Measurements from ENCODE around the gene CRACDL.

CRACDL gene, protein sequence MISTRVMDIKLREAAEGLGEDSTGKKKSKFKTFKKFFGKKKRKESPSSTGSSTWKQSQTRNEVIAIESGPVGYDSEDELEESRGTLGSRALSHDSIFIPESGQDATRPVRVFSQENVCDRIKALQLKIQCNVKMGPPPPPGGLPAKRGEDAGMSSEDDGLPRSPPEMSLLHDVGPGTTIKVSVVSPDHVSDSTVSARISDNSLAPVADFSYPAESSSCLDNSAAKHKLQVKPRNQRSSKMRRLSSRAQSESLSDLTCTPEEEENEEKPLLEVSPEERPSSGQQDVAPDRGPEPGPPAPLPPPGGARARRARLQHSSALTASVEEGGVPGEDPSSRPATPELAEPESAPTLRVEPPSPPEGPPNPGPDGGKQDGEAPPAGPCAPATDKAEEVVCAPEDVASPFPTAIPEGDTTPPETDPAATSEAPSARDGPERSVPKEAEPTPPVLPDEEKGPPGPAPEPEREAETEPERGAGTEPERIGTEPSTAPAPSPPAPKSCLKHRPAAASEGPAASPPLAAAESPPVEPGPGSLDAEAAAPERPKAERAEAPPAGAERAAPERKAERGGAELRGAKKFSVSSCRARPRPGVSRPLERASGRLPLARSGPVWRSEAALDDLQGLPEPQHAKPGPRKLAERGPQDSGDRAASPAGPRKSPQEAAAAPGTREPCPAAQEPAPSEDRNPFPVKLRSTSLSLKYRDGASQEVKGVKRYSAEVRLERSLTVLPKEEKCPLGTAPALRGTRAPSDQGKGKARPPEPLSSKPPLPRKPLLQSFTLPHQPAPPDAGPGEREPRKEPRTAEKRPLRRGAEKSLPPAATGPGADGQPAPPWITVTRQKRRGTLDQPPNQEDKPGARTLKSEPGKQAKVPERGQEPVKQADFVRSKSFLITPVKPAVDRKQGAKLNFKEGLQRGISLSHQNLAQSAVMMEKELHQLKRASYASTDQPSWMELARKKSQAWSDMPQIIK

DNA sequence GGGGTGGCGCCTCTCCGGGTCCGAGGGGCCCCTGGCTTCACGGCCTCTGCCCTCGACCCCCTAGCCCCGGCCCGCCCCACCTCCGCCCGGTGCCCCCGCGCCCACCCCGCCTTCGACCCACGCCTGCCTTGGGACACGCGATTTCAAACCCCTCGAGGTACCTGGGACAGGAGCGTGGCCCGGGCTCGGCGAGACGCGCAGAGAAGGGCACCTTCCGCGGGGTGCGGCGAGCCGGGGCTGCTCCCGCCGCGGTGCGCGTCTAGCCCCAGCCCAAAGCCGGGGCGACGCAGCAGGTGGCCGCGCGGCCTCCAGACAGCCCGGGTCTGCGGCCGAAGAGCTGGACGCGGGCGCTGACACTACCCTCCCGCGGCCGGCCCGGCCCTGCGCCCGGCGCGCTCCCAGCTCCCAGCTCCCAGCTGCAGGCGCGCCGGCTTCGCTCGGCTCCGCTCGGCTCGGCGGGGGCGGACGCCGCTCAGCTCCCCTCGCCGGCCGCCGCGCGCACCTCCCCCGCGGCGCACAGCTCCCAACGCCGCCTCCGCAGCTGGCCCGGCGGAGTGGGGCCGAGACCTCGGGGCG is at the start of gene CRACDL:
TSS of gene CRACDL (minus strand) at position 449 of the 576 bp plus-strand sequence. CDS start 89,425 bp downstream, outside the sequence.
- DNase-seq (ENCODE audit: low read depth), result no peak

DNA sequence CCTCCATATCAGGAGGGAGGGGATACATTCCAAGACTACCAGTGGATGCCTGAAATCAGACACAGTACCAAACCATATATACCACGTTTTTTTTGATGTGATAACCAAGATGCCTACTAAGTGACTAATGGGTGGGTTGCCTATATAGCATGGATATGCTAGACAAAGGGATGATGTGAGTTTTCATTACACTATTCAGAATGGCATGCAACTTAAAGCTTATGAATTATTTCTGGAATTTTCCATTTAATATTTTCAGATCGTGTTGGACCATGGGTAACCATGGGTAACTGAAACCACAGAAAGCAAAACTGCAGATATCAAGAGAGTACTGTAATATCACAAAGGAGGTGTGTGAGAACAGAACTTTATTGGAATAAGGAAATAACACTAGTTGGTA is 39.6 kb upstream of the CRACDL start:
- no peak for DNase-seq (ENCODE audit: low read depth)

DNA sequence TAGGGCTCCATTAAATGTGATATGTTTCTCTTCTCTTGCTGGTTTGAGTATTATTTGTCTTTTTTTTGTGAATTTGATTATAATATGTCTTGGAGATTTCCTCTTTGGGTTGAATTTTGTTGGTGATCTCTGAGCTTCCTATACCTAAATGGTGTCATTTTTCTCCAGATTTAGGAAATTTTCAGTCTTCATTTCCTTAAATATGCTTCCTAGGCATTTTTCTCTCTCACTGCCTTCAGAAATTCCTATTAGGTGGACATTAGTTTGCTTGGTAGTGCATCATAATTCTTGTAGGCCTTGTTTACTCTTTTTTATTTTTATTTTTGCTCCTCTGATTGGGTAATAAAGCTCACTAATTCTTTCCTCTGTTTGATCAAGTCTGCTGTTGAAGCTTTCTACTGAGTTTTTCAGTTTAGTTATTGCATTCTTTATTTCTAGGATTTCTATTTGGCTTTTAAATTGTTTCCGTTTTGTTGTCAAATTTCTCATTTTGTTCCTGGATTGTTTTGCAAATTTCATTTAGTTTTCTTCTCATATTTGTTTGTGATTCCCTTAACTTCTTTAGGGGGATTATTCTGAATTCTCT is 36.6 kb upstream of the CRACDL start:
- DNase-seq (ENCODE audit: low read depth), result no peak

DNA sequence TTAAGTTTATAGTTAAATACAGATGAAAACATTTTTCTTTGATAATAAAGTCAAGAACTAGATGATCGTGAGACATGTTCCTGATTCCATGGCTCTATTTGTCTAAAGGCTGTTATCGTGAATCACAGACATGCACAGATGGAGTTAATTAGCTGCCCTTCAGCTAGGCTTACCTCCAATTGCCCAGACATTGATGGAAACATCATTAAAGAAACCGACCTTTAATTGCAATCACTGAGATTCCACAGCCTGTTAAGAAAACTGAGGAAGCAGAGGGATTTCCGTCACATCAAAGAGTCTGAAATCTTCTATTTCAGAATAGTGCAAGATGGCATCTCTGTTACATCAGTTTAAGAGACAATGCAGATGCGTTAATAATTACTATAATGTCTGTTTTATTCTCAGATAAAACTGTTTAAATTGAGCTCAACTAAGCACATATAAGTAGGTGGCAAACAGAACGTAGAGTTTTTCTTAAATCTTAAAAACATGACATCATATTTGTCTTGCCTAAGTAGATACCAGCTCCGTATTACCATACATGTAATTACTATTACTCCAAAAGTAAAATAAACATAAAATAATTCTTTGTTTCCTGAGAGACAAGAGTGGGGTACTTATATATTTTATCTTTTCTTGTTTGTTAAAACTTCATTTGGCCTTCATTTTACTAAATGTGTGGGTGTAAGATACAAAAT is 23.9 kb upstream of the CRACDL start:
- DNase-seq (ENCODE audit: low read depth), result peak; percentile 7

DNA sequence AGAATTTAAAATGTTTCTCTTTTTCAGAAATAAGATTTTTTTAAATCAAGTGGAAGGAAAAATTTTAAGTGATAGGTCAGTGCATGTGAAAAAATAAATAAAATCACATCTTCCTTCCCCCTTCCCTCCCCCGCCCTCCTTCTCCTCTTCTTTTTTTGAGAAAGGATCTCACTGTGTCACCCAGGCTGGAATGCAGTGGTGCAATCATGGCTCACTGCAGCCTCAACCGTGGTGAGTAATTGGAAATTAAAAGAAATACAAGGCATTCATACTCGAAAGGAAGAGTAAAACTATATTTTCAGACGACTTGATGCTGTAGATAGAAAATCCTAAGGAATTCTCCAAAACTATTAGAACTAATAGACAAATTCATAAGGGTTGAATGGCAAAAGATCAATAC is 16.9 kb upstream of the CRACDL start:
- peak; percentile 24 for DNase-seq (ENCODE audit: low read depth)

DNA sequence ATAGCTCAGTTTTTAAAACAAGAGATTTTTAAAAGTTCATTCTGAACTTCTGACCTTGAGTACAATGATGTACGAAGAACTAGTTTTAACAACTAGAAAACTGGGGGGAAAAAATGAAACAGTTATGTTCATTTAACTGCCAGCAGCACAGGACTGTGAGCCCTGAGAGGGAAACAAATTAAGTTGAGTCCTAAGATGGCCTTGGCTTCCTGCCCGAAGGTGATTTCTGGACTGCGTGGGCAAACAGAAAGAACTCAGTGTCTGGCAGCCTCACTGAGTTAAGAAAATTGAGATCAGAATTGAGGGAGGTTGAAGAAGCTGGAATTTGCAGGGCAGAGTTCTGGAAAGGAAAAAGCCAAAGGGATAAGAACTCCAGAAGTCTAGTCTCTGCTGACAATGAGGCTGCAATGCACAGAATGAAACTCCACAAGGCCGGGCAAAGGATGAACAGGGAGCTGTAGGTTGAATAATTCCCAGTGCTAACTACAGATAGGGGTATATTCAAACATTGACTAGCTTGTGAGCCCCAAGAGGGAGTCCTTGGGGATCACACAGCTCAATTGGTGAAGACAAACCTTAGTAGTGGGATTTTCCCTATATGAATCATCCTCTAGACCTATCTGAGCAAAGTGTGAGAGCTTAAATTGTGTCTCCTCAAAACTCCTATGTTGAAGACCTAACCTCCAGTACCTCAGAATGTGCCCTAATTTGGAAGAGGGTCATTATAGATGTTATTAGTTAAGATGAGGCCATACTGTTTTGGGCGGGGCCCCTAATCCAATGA is 13.1 kb upstream of the CRACDL start:
- DNase-seq (ENCODE audit: low read depth), result no peak

DNA sequence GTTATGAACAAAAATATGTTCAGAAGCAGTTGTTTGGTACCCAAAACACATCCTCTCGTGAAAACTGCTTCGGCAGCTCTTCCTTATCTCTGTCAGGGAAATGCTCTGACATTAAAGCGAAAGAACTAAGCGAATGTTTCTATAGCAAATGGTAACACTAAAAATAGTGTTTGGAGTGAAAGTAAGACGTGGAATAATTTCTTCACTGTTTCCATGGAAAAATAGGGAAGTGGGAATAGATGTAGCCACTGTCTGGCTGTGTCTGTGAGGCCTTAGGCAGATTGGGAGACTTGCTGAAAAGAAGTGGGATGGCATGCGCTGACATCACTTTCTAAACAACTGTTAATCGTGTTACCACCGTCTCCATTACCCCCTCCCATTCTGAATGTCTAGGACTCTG is 11.5 kb upstream of the CRACDL start:
- no peak for DNase-seq (ENCODE audit: low read depth)

DNA sequence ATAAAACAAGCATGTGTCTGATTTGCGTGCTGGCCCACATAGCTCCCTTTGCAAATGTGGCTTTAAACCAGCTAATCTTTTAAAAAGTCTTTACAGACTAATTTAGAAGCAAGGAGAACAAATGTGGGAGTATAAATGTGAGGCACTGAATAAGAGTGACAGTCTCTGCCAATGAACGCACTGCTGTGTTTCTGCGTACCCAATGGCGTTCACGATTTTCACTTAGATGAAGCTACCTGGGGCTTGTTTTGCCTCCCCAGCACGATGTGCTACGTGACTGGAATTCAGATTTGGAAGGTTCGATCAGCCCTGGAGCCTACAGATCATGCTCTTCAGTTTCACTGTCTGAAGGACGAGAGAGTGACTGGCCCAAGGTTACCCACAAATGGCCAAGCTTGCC is 10.8 kb upstream of the CRACDL start:
- no peak for DNase-seq (ENCODE audit: low read depth)

DNA sequence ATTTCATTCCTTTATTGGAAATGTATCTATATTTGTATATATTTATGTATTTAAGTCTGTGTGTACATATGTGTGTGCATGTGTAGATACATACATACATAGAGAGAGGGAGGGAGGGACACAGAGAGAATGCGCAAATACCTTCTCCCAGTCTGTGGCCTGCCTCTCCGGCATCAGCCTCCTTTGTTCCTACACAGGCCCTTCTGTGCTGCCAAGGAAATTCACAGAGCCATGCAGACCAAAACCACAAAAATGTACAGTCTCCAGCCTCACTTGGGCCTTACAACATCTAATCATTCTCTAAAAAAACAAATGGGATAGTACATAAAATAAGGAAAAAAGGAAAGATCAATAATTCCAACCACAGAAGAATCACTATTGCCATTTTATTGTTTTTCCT is 8.8 kb upstream of the CRACDL start:
- DNase-seq (ENCODE audit: low read depth), result peak; percentile 43

DNA sequence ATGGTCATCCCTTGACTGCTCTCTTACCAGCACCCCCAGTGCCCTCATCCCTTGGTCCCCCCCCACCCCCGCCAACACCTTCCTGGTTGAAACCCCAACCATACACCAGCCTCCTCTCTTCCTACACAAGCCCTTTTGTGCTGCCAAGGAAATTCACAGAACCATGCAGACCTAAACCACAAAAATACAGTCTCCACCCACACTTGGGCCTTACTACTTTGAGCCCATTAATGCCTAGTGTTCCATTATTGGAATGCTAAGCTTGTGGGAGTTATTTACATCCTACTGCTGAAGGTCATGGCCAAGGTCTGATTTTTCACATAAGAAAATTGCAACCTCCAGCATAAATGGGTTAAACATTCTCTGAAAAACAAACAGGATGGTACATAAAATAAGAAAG is 4.1 kb upstream of the CRACDL start:
- DNase-seq (ENCODE audit: low read depth), result no peak

DNA sequence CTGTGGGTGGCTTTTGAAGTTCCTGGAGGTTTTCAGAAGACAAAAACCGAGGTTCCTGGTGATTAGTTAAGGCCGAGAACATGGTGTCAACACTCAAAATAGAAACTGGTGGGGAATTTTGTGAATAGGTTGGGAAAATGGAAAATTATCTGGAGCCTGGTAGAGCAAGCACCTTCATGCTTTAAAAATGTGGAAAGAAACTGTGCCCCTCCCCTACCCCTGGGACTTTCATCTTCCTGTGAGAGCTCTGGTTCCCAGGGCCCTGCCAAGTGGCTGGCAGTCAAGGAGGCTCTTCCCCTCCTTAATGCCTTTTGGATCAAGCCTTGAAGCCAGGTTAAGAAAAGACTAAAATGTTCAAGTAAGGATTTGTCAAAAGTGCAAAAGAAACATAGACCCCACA is 1.9 kb upstream of the CRACDL start:
- DNase-seq (ENCODE audit: low read depth), result no peak

DNA sequence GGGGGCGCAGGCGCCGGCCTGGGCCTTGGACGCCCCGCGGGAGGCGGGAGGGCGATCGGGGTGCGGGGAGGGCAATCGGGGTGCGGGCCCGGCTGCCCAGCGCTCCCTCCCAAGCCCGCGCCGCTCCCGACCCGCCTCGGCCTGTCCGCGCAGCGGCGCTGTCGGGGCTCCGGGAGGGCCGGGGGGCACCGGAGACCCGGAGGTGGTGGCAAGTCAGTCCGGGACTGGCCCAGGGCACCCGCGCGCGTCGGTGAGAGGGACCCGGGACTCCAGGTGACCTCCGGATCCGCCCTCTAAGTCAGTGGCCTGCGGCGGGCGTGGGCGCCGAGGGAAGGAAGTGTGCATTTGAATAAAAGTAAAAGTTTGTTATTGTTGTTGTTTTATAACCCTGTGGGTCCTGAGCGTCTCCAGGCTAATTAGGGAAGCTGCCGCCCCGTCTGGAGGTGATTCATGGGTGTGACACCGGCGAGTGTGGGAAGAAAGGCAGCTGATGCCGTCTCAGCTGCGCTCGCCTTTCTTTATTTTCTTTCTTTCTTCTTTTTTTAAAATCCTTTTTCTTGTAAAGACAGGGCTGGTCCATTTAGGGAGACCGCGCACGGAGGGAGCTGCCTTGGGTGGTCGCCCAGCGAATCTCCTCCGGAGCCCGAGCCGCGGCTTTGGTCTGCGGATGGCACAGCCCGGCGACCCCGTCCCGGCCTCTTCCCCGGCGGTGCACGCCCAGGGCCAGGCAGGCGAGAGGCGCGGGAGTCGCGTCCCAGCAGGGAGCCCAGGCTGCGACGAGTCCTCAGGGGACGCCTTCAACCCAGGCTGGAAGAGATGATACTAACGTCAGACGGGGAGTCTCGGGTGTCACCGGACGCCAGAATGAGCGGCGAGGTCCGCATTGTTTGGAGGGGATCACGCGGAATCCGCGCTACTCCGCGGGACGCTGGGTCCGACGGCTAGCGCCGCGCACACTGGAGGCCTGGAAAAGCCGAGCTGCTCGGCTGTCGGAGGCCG is 627 bp upstream of the CRACDL start:
- no peak for DNase-seq (ENCODE audit: low read depth)

DNA sequence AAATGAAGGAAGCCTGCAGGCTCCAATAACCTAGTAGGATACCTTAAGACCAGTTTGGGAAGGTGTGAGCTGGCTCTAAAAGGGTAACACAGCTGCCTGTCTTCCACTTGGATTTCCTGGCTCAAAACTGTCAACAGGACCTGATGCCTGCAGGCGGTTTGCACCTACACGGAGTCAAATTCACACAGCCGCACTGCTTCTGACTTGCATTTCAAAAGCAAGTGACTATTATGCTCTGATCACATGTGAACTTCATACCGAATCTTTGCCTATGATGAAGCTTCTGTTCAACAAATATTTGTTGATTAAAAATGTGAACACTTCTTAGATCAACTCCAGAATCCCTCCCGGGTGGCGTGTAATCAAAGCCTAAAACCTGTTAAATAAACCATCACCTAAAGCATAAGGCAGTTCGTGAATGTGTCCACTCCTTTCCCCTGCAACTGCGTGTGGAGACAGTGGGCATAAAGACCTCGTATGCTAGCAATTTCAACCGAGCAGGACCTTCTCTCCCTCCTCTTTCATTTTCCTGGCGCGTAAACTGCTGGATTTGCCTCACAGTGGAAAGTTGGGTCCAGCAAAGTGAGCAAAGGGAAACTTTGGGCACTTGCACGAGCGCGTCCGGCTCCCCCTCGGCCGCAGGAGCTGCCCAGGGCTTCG is 784 bp downstream of the CRACDL start:
- DNase-seq (ENCODE audit: low read depth), result no peak

DNA sequence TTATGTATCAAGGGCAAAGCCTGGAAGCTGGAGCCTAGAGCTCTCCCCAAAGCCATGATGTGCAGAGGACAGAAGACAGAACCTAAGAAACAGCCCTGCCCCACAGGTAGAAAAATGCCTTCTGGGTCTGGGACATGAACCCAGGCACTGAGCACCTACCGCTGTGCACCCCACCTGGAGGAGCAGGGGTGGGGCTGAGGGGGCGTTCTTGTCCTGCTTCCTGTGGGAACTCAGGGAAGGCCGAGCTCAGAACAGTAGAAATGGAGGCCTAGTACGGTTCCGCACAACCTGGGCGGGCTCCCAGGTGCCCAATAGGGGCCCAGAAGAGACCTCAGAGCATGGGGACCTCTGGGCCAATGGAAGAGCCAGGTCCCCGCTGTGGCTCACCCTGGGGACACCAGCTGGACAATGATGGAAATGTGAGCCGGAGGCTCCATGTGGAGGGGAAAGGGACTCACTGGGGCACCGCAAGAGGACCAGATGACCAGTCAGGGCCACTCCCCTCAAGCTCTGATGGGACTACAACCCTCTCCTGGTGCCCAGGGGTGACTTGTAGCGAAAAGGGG is 3.2 kb downstream of the CRACDL start:
- DNase-seq (ENCODE audit: low read depth), result no peak

DNA sequence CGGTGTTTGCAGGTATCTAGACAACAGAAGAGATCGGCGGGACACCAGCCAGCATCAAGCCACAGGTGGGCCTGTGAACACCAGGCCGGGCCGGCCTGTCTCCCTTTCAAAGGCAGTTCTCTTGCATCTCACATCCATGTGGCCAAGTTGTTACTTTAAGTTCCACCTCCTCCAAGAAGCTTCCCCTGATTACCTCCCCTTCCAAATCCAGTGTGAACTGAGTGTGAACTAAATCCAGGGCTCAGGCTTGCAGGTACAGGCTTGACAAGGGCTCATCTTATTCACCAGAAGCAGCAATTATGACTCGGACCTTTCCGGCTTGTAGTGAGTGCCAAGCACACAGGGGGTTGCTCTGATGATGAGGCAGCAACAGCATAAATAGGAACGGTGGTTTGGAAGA is 3.9 kb downstream of the CRACDL start:
- no peak for DNase-seq (ENCODE audit: low read depth)

DNA sequence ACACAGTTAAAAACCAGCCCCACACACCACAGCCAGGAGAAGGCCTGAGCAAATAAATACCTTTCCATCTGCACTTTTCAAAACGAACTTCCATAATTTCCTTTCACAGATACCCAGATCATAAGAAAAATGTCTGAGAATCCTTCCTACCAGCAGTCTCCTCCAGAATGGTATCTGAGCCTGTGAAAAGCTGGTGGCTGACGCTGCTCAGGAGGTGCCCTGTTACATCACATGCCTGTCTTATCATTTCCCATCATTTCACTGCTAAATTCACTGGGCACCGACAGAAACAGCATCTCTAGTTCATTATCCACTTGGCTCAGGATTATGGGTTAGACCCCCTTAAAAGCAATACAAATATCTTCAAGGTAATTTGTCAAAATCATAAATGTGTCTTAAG is 4.4 kb downstream of the CRACDL start:
- no peak for DNase-seq (ENCODE audit: low read depth)

DNA sequence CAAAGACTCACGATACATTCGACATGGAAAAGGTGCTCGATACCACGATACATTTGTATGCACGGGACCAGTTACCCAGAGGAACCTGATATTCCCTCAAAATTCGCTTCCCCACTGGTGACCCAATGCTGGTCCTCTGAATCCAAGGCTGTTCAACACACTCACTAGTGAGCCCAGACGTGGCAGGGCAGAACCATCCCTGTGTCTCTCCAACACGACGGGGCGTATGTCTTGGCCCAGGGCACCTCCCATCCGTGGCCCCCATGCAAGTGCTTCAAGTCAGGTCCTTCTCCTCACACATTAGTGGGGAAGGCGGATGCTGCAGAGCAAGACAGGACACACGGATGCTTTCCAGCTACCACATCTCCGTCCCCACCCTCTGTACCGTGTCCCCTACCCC is 6.1 kb downstream of the CRACDL start:
- DNase-seq (ENCODE audit: low read depth), result no peak

DNA sequence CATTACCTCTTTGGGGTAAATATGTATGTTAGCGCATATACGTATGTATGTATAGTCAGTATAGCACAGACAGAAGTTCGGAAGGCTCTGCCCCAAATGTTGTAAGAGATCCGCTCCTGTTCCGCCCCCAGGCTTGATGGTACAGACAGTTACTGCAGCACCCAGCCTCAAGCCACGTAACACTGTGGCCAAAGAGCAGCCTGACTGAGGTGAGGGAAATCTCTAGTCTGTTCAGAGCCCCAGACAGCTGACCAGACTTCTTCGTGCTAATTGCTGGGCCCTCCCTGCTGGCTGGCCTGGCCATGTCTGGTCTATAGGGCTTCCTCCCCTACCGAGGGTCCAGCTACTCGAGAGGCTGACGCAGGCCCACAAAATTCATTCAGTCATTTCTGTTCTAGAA is 7.8 kb downstream of the CRACDL start:
- DNase-seq (ENCODE audit: low read depth), result no peak

DNA sequence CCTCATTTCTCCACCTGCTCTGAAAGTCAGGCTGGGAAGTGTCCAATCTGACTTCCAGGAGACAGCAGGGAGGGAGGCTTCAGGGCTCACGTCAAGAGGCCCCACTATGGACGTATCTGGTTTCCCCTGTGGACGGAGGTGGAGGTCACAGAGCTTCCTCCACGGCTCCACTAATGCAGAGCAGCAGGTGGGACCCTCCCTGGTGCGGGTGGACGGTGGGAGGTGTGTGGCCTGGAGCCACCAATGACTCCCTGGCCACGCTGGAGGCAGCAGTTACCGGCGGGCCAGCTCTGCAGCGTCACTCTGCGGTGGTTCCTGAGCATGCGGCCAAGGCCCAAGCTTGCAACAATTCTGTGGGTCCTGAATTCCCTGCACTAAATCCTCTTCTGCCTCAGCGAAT is 9.0 kb downstream of the CRACDL start:
- DNase-seq (ENCODE audit: low read depth), result no peak

All from EH (cell line).